CD4-positive, CD25-positive, alpha-beta regulatory T cell (primary cell): ENCODE data around the gene MRPL21. TPM values are rescaled to one million over a fixed set of nuclear protein-coding genes. Genes with fewer than 3 reads are reported as not detected.

Source experiments
- polyA plus RNA-seq, 4 donors: library from polyadenylated mRNA; unstranded; fragments of 300-500 nt; fragmentation: Illumina TruSeq; gene quantifications; one replicate each; pipeline ENCODE4 v1.2.3, GENCODE V29; 2021
- total RNA-seq: library from RNA; stranded (reverse); gene quantifications from one replicate; pipeline ENCODE4 v1.2.3, GENCODE V29; 2022

MRPL21 gene
- total and polyA plus RNA-seq, 5 donors from 2014 or later = 40.7 to 137 (median 131) TPM

Other genes starting within 250 kb of the MRPL21 start
- gene GAL, start 219.3 kb downstream of the MRPL21 start, total RNA-seq = not detected
- gene GAL, start 219.3 kb downstream of the MRPL21 start, polyA plus RNA-seq = not detected
- gene TESMIN, start 152.3 kb downstream of the MRPL21 start, total RNA-seq = 6.4 TPM
- gene TESMIN, start 152.3 kb downstream of the MRPL21 start, polyA plus RNA-seq = 1 to 10 TPM; 3.0 to 8.0 (median 5.0) TPM
- gene CPT1A, start 61.9 kb downstream of the MRPL21 start, total RNA-seq = 16.7 TPM
- 1 to 10 TPM in 3 of 4 donors, under 1 TPM in 1; 0.32 to 4.5 (median 3.1) TPM for gene CPT1A, start 61.9 kb downstream of the MRPL21 start, polyA plus RNA-seq
- 47.5 TPM for gene IGHMBP2, start 59 bp upstream of the MRPL21 start, total RNA-seq
- gene IGHMBP2, start 59 bp upstream of the MRPL21 start, polyA plus RNA-seq = 1 to 10 TPM; 5.4 to 8.2 (median 7.2) TPM
- not detected for gene MRGPRD, start 77.2 kb upstream of the MRPL21 start, total RNA-seq
- gene MRGPRD, start 77.2 kb upstream of the MRPL21 start, polyA plus RNA-seq = under 1 TPM in 1 of 4 donors, not detected in 3; 0.50 TPM
- gene MRGPRF, start 109.4 kb upstream of the MRPL21 start, total RNA-seq = not detected
- gene MRGPRF, start 109.4 kb upstream of the MRPL21 start, polyA plus RNA-seq = not detected
- gene TPCN2, start 145.1 kb upstream of the MRPL21 start, total RNA-seq = 20.5 TPM
- gene TPCN2, start 145.1 kb upstream of the MRPL21 start, polyA plus RNA-seq = 1 to 10 TPM; 5.9 to 8.3 (median 6.3) TPM